Adrenal gland (tissue), 12 donors: ENCODE results near the gene GPC5. TPM values are rescaled to one million over a fixed set of nuclear protein-coding genes. Genes with fewer than 3 reads are reported as not detected.
"Not testable (repeated sequence)": the region's sequence is repeated elsewhere in the genome, so short reads cannot be mapped to it uniquely, and the experiment has no call there.

Experiments
- DNase-seq, 7 donors: peaks; one replicate each; pipeline ENCODE4 v3.0.0-alpha.2; 2019 to 2020
- H3K27ac ChIP-seq, 5 donors: fragments of 200-600 bp; sonication (generic) in 4 of 5; 1 replicate in 3 of 5; 2 replicates in 2 of 5; pipeline versions ENCODE4 v1.5.1 to v1.8.0; 2016 to 2020; ENCODE audit warnings: mild to moderate bottlenecking in 1 of 5
- H3K27me3 ChIP-seq: fragments of 200-600 bp; 2 replicates; pipeline ENCODE4 v1.8.0; 2021
- H3K36me3 ChIP-seq, 2 donors: fragments of 200-600 bp; replicated peaks in 1 of 2; 1 replicate in 1 of 2; 2 replicates in 1 of 2; pipeline versions ENCODE4 v1.5.1 to v1.8.0; 2018 to 2022
- H3K4me1 ChIP-seq, 2 donors: fragments of 200-600 bp; replicated peaks in 1 of 2; 1 replicate in 1 of 2; 2 replicates in 1 of 2; pipeline versions ENCODE4 v1.5.1 to v1.8.0; 2018 to 2021
- H3K4me3 ChIP-seq, 4 donors: fragments of 200-600 bp; sonication (generic) in 3 of 4; one replicate each; pipeline ENCODE4 v1.5.1; 2016 to 2018
- H3K9me3 ChIP-seq, 3 donors: fragments of 200-600 bp; sonication (generic) in 1 of 3; replicated peaks in 1 of 3; 1 replicate in 2 of 3; 2 replicates in 1 of 3; pipeline versions ENCODE4 v1.5.1 to v1.8.0; 2016 to 2021
- POLR2A ChIP-seq, 2 donors: fragments of 450-650 bp; IDR thresholded peaks; one replicate each; pipeline ENCODE4 v1.6.1; 2017; ENCODE audit warnings: antibody characterized with exemption in 2 of 2, mild to moderate bottlenecking in 2 of 2, moderate library complexity in 1 of 2
- WGBS, 4 donors: extraction: QIAGEN DNeasy Blood & Tissue Kit in 2 of 4; methylation state at CpG; one replicate each; pipeline versions ENCODE4 v1.1.5 to v1.1.7; 2013 to 2017; 5-methylcytosine and 5-hydroxymethylcytosine counted together
- intact Hi-C, 2 donors: fragments of 100-400 bp; cut with DNase I; formaldehyde crosslinking; loops; one replicate each; pipeline versions ENCODE4 v1.14.1 to v1.15.0; 2022 to 2023
- polyA plus RNA-seq, 3 donors: library from polyadenylated mRNA; stranded (reverse); fragments of 200-250 nt in 2 of 3; fragments of 350-450 nt in 1 of 3; fragmentation: Illumina TruSeq in 1 of 3; extraction: RNeasy Lipid Tissue Mini Kit (QIAGEN cat#74804) in 1 of 3; gene quantifications; one replicate each; pipeline ENCODE4 v1.2.3, GENCODE V29; 2013 to 2014
- total RNA-seq, 9 donors: library from RNA; depleted of rRNA in 4 of 9; stranded (reverse); fragments of >200 nt in 4 of 9; fragments of 120-200 nt in 1 of 9; fragmentation: NEBNext Ultra II Directional in 1 of 9; extraction: Animal tissue kit (Norgen Biotek cat#: 25700) in 1 of 9; gene quantifications; one replicate each; pipeline versions ENCODE4 v1.1.0 to v1.2.4, GENCODE V29; 2013 to 2023
- TF ChIP-seq, protein P1 (sequence below), 6 experiments: fragments of 450-650 bp in 4 of 6; fragments of 200-600 bp in 2 of 6; sonication (generic) in 1 of 6; IDR thresholded peaks; 1 replicate in 5 of 6; 2 replicates in 1 of 6; pipeline versions ENCODE4 v1.5.1 to v1.8.0; 2016 to 2021; ENCODE audit warnings: antibody characterized with exemption in 6 of 6, mild to moderate bottlenecking in 2 of 6, moderate library complexity in 1 of 6
- donor health status: healthy with polysubstance abuse.
- donor health status: Bipolar disorder and iron deficiency.
- donor health status: DM: yes; HTN: yes; CAD: no.
- donor health status: DM: no; HTN: no; CAD: no.
- donor health status: DM: no; HTN: no; CAD: no.
- donor health status: DM: yes; HTN: yes; CAD: no.

The GPC5 gene
- total and polyA plus RNA-seq, 12 donors, result 0.24 to 7.7 (median 2.1) TPM; not detected in 4

DNA sequence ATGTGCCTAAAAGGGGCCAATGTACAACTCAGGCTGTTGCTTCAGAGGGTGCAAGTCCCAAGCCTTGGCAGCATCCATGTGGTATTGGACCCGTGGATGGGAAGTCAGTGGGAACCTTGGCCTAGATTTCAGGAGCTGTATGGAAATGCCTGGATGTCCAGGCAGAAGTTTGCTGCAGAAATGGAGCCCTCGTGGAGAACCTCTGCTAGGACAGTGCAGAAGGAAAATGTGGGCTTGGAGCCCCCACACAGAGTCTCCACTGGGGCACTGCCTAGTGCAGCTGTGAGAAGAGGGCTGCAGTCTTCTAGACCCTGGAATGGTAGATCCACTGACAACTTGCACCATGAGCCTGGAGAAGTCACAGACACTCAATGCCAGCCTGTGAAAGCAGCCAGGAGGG lies 28.5 kb downstream of the GPC5 start:
- peaks cover 0 to 7% (median 0%) of the 10 kb centered on the region in 3 donors for H3K9me3 ChIP-seq
- no peaks in the 10 kb centered on the region for H3K36me3 ChIP-seq
- DNase-seq, result no peak
- H3K27me3 ChIP-seq, result no peaks in the 10 kb centered on the region
- TF ChIP-seq, protein P1, sequence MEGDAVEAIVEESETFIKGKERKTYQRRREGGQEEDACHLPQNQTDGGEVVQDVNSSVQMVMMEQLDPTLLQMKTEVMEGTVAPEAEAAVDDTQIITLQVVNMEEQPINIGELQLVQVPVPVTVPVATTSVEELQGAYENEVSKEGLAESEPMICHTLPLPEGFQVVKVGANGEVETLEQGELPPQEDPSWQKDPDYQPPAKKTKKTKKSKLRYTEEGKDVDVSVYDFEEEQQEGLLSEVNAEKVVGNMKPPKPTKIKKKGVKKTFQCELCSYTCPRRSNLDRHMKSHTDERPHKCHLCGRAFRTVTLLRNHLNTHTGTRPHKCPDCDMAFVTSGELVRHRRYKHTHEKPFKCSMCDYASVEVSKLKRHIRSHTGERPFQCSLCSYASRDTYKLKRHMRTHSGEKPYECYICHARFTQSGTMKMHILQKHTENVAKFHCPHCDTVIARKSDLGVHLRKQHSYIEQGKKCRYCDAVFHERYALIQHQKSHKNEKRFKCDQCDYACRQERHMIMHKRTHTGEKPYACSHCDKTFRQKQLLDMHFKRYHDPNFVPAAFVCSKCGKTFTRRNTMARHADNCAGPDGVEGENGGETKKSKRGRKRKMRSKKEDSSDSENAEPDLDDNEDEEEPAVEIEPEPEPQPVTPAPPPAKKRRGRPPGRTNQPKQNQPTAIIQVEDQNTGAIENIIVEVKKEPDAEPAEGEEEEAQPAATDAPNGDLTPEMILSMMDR (IDR thresholded peaks at IDR 0.05), result no peak
- TF ChIP-seq POLR2A (IDR thresholded peaks at IDR 0.05), result no peak
- H3K4me3 ChIP-seq, result no peak overlapping the region
- H3K4me1 ChIP-seq, result no peaks in the 10 kb centered on the region
- 68 to 100% (median 76%) methylated on average over 1 to 2 of the region's 2 CpGs for WGBS, 4 donors
- H3K27ac ChIP-seq, result no peak overlapping the region
- intact Hi-C loops, result no loop called here

DNA sequence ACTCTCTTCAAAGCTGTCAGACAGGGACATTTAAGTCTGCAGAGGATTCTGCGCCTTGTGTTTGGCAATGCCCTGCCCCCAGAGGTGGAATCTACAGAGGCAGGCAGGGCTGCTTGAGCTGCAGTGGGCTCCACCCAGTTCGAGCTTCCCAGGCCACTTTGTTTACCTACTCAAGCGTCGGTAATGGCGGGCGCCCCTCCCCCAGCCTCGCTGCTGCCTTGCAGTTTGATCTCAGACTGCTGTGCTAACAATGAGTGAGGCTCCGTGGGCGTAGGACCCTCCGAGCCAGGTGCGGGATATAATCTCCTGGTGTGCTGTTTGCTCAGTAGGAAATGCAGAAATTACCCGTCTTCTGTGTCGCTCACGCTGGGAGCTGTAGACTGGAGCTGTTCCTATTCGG lies 40.3 kb downstream of the GPC5 start:
- H3K9me3 ChIP-seq, H3K27me3 ChIP-seq, H3K4me1 ChIP-seq, intact Hi-C loops, H3K36me3 ChIP-seq, H3K4me3 ChIP-seq, H3K27ac ChIP-seq, DNase-seq: not testable (repeated sequence)
- WGBS, 4 donors, result 89 to 92% (median 91%) methylated on average over 9 to 15 of the region's 15 CpGs

DNA sequence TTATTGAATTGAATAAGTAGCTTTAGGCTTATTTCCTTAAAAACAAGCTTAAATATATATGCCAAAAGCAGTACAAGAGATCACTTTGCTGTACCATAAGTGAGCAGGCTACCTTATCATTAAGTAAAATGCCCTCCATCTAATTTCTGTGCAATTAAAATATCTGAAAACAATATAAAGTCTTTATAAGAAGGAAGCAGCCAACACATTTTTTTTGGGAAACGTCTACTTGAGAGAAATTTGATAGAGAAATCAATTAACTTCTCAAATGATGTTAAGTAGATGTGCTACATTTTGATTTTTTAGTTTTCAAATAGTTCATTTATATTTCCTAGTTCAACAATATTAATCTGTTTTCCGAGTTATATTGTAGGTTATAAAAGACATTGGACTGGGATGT lies 52.5 kb downstream of the GPC5 start:
- WGBS, 4 donors, result 67 to 80% (median 76%) methylated on average over 2 of the region's 2 CpGs
- no peak overlapping the region for H3K4me3 ChIP-seq
- H3K27me3 ChIP-seq, result no peaks in the 10 kb centered on the region
- TF ChIP-seq POLR2A (IDR thresholded peaks at IDR 0.05), result no peak
- TF ChIP-seq, protein P1 (IDR thresholded peaks at IDR 0.05), result no peak
- H3K36me3 ChIP-seq, result no peaks in the 10 kb centered on the region
- intact Hi-C loops, result no loop called here
- H3K27ac ChIP-seq, result no peak overlapping the region
- no peaks in the 10 kb centered on the region for H3K4me1 ChIP-seq
- H3K9me3 ChIP-seq, result no peaks in the 10 kb centered on the region
- DNase-seq, result no peak

DNA sequence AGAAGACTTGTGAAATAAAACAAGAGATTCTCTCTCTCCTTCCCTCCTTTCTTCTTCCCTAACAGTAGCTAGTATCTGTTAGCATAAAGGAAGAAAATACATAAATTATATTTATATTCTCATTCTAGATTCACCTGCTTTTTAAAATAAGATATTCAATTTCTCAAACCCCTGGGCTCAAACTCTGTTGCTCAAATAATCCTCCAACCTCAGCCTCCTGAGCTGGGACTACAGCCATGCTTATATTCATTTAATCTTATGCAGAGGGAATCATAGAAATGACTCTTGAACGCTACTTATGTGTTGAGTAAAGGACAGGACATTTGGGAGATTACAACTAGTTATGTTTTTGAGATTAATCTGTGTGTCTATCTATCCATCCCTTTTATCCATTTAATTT lies 56.2 kb downstream of the GPC5 start:
- WGBS, 4 donors, result 82 to 87% (median 84%) methylated on average over 1 of the region's 1 CpG
- DNase-seq, result no peak
- no peak overlapping the region for H3K27ac ChIP-seq
- H3K9me3 ChIP-seq, result no peaks in the 10 kb centered on the region
- intact Hi-C loops, result no loop called here
- H3K27me3 ChIP-seq, result peaks cover 3% of the 10 kb centered on the region
- H3K36me3 ChIP-seq, result no peaks in the 10 kb centered on the region
- H3K4me3 ChIP-seq, result no peak overlapping the region
- H3K4me1 ChIP-seq, result no peaks in the 10 kb centered on the region
- no peak for TF ChIP-seq POLR2A (IDR thresholded peaks at IDR 0.05)
- TF ChIP-seq, protein P1 (IDR thresholded peaks at IDR 0.05), result no peak

DNA sequence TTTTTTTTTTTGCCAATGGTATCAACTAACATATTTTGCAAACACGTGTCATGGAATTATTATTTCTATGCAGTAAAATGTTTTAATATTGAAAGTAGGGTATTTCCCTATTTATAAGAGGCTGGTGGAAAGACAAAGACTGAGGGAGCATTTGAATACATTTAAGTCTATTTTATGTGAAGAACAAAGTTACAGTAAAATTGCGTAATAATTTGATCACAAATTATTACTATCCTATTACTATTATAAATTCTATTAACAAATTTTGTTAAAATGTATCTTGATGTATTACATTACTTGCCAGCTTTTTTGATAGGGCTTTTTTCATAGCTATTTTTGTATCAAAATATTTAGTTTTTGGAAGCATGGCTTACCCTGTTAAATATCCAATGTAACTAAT lies 58.4 kb downstream of the GPC5 start:
- H3K4me1 ChIP-seq, result no peaks in the 10 kb centered on the region
- no peaks in the 10 kb centered on the region for H3K36me3 ChIP-seq
- no peak for TF ChIP-seq POLR2A (IDR thresholded peaks at IDR 0.05)
- TF ChIP-seq, protein P1 (IDR thresholded peaks at IDR 0.05), result no peak
- no peak overlapping the region for H3K4me3 ChIP-seq
- peaks cover 3% of the 10 kb centered on the region for H3K27me3 ChIP-seq
- 83 to 92% (median 89%) methylated on average over 2 of the region's 2 CpGs for WGBS, 4 donors
- H3K27ac ChIP-seq, result no peak overlapping the region
- intact Hi-C loops, result no loop called here
- no peak for DNase-seq
- no peaks in the 10 kb centered on the region for H3K9me3 ChIP-seq
